AG04450 (cell line): ENCODE results near the gene KIF23. TPM values are rescaled to one million over a fixed set of nuclear protein-coding genes. Genes with fewer than 3 reads are reported as not detected.

Source experiments
- CTCF ChIA-PET: fragments of 300-600, 350-600 bp; formaldehyde crosslinking; extraction: SDS; loops from one replicate; lab custom pipeline; 2022; ENCODE audit warnings: antibody characterized with exemption, inconsistent platforms; lab: Charles Lee
- POLR2A ChIA-PET: fragments of 350-600 bp; formaldehyde crosslinking; extraction: SDS; loops from one replicate; lab custom pipeline; 2021; ENCODE audit warnings: antibody characterized with exemption, inconsistent platforms; lab: Yijun Ruan, JAX
- DNase-seq: peaks from one replicate; pipeline ENCODE4 v3.0.0-alpha.2; 2011; ENCODE audit warnings: low read depth, low spot score
- H3K27ac ChIP-seq: one replicate; pipeline ENCODE4 v1.5.1; 2012; ENCODE audit warnings: low read depth, low read length, control low read depth
- H3K27me3 ChIP-seq: one replicate; pipeline ENCODE4 v1.6.0; 2012; ENCODE audit warnings: low read length; ENCODE audit not compliant: control insufficient read depth, insufficient read depth
- H3K4me3 ChIP-seq: 2 replicates; pipeline ENCODE4 v1.5.1; 2011; ENCODE audit warnings: mild to moderate bottlenecking, low read depth, low read length, control low read depth
- H3K9me3 ChIP-seq: 2 replicates; pipeline ENCODE4 v1.5.1; 2012; ENCODE audit warnings: low read length; ENCODE audit not compliant: control insufficient read depth, insufficient read depth
- CTCF ChIP-seq: IDR thresholded peaks from 2 replicates; pipeline ENCODE4 v1.5.1; 2011; ENCODE audit warnings: low read depth, low read length, control low read depth, inconsistent platforms
- polyA plus RNA-seq: library from polyadenylated mRNA; depleted of rRNA; stranded (reverse); fragments of >200 nt; gene quantifications from 2 replicates; pipeline ENCODE4 v1.2.3, GENCODE V29; 2011; rRNA removed
- small RNA-seq: library from RNA; depleted of rRNA; stranded (forward); fragments of <200 nt; gene quantifications from one replicate; pipeline ENCODE3, GENCODE V24; 2012; ENCODE audit warnings: low read depth; ENCODE audit not compliant: insufficient read length

Gene KIF23
- polyA plus RNA-seq, 1 experiment: 20.0 TPM

- DNase-seq: no peak
- ChIA-PET POLR2A (interaction anchor here (0.6 kb wide), 1 partner anchor 560 kb away, joined by 3 read pairs; no protein-coding TSS in a partner anchor), CTCF (no interaction called here)
- TF ChIP-seq CTCF: no peak
- no peak overlapping the region for H3K27ac ChIP-seq
- H3K4me3 ChIP-seq: no peak overlapping the region
- H3K9me3 ChIP-seq: no peaks in the 10 kb centered on the region; the same call in 1 of the 2 replicates
- H3K27me3 ChIP-seq: peaks cover 11% of the 10 kb centered on the region
These were observed 83.5 kb downstream of the KIF23 start for GRCh38 chr15:69497667-69498066.

Small RNA genes within 50 kb of the gene (small RNA-seq; reads per million reads assigned to genes)
- gene RF00012: not detected

Other genes starting within 250 kb of the KIF23 start
- 7.9 and 9.7 TPM in 2 replicates for gene PAQR5, start 115.4 kb upstream of the KIF23 start, polyA plus RNA-seq
- 722 and 1,256 TPM in 2 replicates for gene RPLP1, start 38.5 kb downstream of the KIF23 start, polyA plus RNA-seq